Suppressor macrophage (primary cell): ENCODE results near the gene POLA1.

ENCODE experiments used
- DNase-seq, 4 experiments: peaks; one replicate each; pipeline ENCODE4 v3.0.0-alpha.2; 2020 to 2022

POLA1 gene

GRCh38 chrX:24702362-24703184, 8.9 kb downstream of the POLA1 start:
- DNase-seq = no peak

GRCh38 chrX:24703185-24703494, 9.4 kb downstream of the POLA1 start:
- no peak for DNase-seq

- no peak for DNase-seq
Measured at GRCh38 chrX:24718771-24719170, 25.1 kb downstream of the POLA1 start.

- DNase-seq = no peak
Measured at GRCh38 chrX:24720036-24720435, 26.3 kb downstream of the POLA1 start.

- no peak for DNase-seq
Measured at GRCh38 chrX:24728530-24728929, 34.8 kb downstream of the POLA1 start.

GRCh38 chrX:24732766-24733500, 39.2 kb downstream of the POLA1 start:
- peak; percentile 23 to 83 (median 60) for DNase-seq

- DNase-seq = no peak
Measured at GRCh38 chrX:24741330-24741729, 47.6 kb downstream of the POLA1 start.

GRCh38 chrX:24748196-24748595, 54.5 kb downstream of the POLA1 start:
- DNase-seq = no peak

- DNase-seq = no peak
Measured at GRCh38 chrX:24759786-24760185, 66.1 kb downstream of the POLA1 start.

- no peak for DNase-seq
Measured at GRCh38 chrX:24760363-24761000, 66.8 kb downstream of the POLA1 start.

- no peak for DNase-seq
Measured at GRCh38 chrX:24761306-24761705, 67.6 kb downstream of the POLA1 start.

- DNase-seq = no peak
Measured at GRCh38 chrX:24763989-24764388, 70.3 kb downstream of the POLA1 start.

GRCh38 chrX:24767557-24767956, 73.8 kb downstream of the POLA1 start:
- DNase-seq = no peak

- no peak for DNase-seq
Measured at GRCh38 chrX:24768556-24768955, 74.8 kb downstream of the POLA1 start.

- no peak for DNase-seq
Measured at GRCh38 chrX:24774650-24775049, 80.9 kb downstream of the POLA1 start.

- DNase-seq = no peak
Measured at GRCh38 chrX:24775891-24776290, 82.2 kb downstream of the POLA1 start.

- peak in 2 of 4 experiments; percentile 1 to 8 for DNase-seq
Measured at GRCh38 chrX:24777660-24778059, 83.9 kb downstream of the POLA1 start.

- DNase-seq = no peak
Measured at GRCh38 chrX:24782011-24782410, 88.3 kb downstream of the POLA1 start.

- DNase-seq = no peak
Measured at GRCh38 chrX:24789047-24789446, 95.3 kb downstream of the POLA1 start.

GRCh38 chrX:24790166-24790565, 96.4 kb downstream of the POLA1 start:
- no peak for DNase-seq

GRCh38 chrX:24796204-24796603, 102.5 kb downstream of the POLA1 start:
- no peak for DNase-seq

- DNase-seq = no peak
Measured at GRCh38 chrX:24799078-24799477, 105.4 kb downstream of the POLA1 start.

- DNase-seq = no peak
Measured at GRCh38 chrX:24799565-24799964, 105.8 kb downstream of the POLA1 start.

- DNase-seq = no peak
Measured at GRCh38 chrX:24805201-24805600, 111.5 kb downstream of the POLA1 start.
